Lower leg skin (tissue), 3 donors: ENCODE data around the gene KCNJ6.

ENCODE experiments used
- CTCF ChIP-seq, 3 donors: fragments of 450-650 bp; IDR thresholded peaks; one replicate each; pipeline ENCODE4 v1.5.1; 2016; ENCODE audit warnings: antibody characterized with exemption in 3 of 3, mild to moderate bottlenecking in 3 of 3, moderate library complexity in 2 of 3
- POLR2A ChIP-seq, 2 donors: fragments of 450-650 bp; IDR thresholded peaks; one replicate each; pipeline ENCODE4 v1.6.1; 2016 to 2017; ENCODE audit warnings: antibody characterized with exemption in 2 of 2, mild to moderate bottlenecking in 1 of 2, moderate library complexity in 1 of 2

- TF ChIP-seq CTCF (IDR thresholded peaks at IDR 0.05) (no peak), POLR2A (IDR thresholded peaks at IDR 0.05) (no peak)
Observed at GRCh38 chr21:37636152-37636860, 280.0 kb downstream of the KCNJ6 start.
